CD8-positive, alpha-beta memory T cell (primary cell): ENCODE data around the gene SH3BP5L. TPM values are rescaled to one million over a fixed set of nuclear protein-coding genes. Genes with fewer than 3 reads are reported as not detected.

Source experiments
- CTCF ChIA-PET: fragments of 350-600 bp; sonication (Branson Sonifier 250); formaldehyde crosslinking; loops from one replicate; lab custom pipeline; 2021; ENCODE audit warnings: antibody characterized with exemption; lab: Charles Lee
- POLR2A ChIA-PET: fragments of 350-600 bp; sonication (Branson Sonifier 250); formaldehyde crosslinking; loops from one replicate; lab custom pipeline; 2021; ENCODE audit warnings: antibody characterized with exemption; lab: Charles Lee
- DNase-seq, 5 donors: peaks; one replicate each; pipeline versions ENCODE4 v3.0.0 to v3.0.0-alpha.2; 2020 to 2022; ENCODE audit warnings: mixed read lengths in 1 of 5
- H3K27ac ChIP-seq: one replicate; pipeline ENCODE4 v1.7.0; 2013; ENCODE audit warnings: low read depth, mild to moderate bottlenecking, low read length, moderate library complexity
- H3K27me3 ChIP-seq: 2 replicates; pipeline ENCODE4 v1.7.0; 2013; ENCODE audit warnings: low read length, mild to moderate bottlenecking; ENCODE audit not compliant: insufficient read depth, poor library complexity, severe bottlenecking
- H3K36me3 ChIP-seq: 2 replicates; pipeline ENCODE4 v1.7.0; 2013; ENCODE audit warnings: mild to moderate bottlenecking, low read length, moderate library complexity; ENCODE audit not compliant: insufficient read depth
- H3K4me1 ChIP-seq: 2 replicates; pipeline ENCODE4 v1.7.0; 2013; ENCODE audit warnings: mild to moderate bottlenecking, low read length, moderate library complexity; ENCODE audit not compliant: insufficient read depth
- H3K4me3 ChIP-seq: 2 replicates; pipeline ENCODE4 v1.7.0; 2013; ENCODE audit warnings: mild to moderate bottlenecking, low read length
- H3K9me3 ChIP-seq: 2 replicates; pipeline ENCODE4 v1.7.0; 2013; ENCODE audit warnings: mild to moderate bottlenecking, low read length
- H3K27ac Mint-ChIP-seq, 8 donors: one replicate each; pipeline ENCODE4 v1.8.0; 2020 to 2021; ENCODE audit warnings: mixed read lengths in 8 of 8, mild to moderate bottlenecking in 6 of 8, inconsistent platforms in 3 of 8, moderate library complexity in 3 of 8
- H3K27me3 Mint-ChIP-seq, 2 donors: one replicate each; pipeline ENCODE4 v1.8.0; 2020 to 2021; ENCODE audit warnings: mixed read lengths in 2 of 2, mild to moderate bottlenecking in 1 of 2, moderate library complexity in 1 of 2
- H3K36me3 Mint-ChIP-seq, 3 donors: one replicate each; pipeline ENCODE4 v1.8.0; 2020 to 2021; ENCODE audit warnings: mixed read lengths in 3 of 3, inconsistent platforms in 1 of 3, mild to moderate bottlenecking in 1 of 3
- H3K4me1 Mint-ChIP-seq, 3 donors: one replicate each; pipeline ENCODE4 v1.8.0; 2020 to 2021; ENCODE audit warnings: mixed read lengths in 3 of 3, inconsistent platforms in 1 of 3, mild to moderate bottlenecking in 1 of 3
- H3K4me3 Mint-ChIP-seq, 7 donors: one replicate each; pipeline ENCODE4 v1.8.0; 2020 to 2021; ENCODE audit warnings: mixed read lengths in 7 of 7, mild to moderate bottlenecking in 6 of 7, moderate library complexity in 4 of 7, inconsistent platforms in 2 of 7
- H3K9me3 Mint-ChIP-seq, 5 donors: one replicate each; pipeline ENCODE4 v1.8.0; 2020 to 2022; ENCODE audit warnings: mixed read lengths in 5 of 5, mild to moderate bottlenecking in 3 of 5, moderate library complexity in 2 of 5, inconsistent platforms in 1 of 5
- polyA plus RNA-seq: library from polyadenylated mRNA; unstranded; fragments of 300-500 nt; fragmentation: Illumina TruSeq; gene quantifications from one replicate; pipeline ENCODE4 v1.2.3, GENCODE V29; 2021
- total RNA-seq, 2 experiments: library from RNA; stranded (reverse); gene quantifications; one replicate each; pipeline ENCODE4 v1.2.3, GENCODE V29; 2021

The SH3BP5L gene
- total and polyA plus RNA-seq, 3 experiments from 2014 or later, result 3.8 to 21.8 (median 20.1) TPM

- POLR2A ChIA-PET, result interaction anchor here (1.7 to 3.4 kb wide), 3 partner anchors 10 to 43 kb away, joined by 4 to 17 read pairs (median 14); partner anchors contain the start of genes PGBD2 and ZNF672
- peak overlapping the region; percentile 87 to 95 (median 90) for H3K27ac Mint-ChIP-seq
- H3K4me1 Mint-ChIP-seq, result peaks cover 39 to 60% (median 53%) of the 10 kb centered on the region in 3 donors
These were observed 36.9 kb upstream of the SH3BP5L start for GRCh38 chr1:248862695-248862997.

GRCh38 chr1:248861616-248862015 lies 35.9 kb upstream of the SH3BP5L start:
- H3K36me3 ChIP-seq, result no peaks in the 10 kb centered on the region
- Mint-ChIP-seq H3K4me1 (peaks cover 43 to 63% (median 55%) of the 10 kb centered on the region in 3 donors), H3K36me3 (peaks cover 0 to 6% (median 0%) of the 10 kb centered on the region in 3 donors), H3K27ac (peak overlapping the region in 4 of 8 donors; percentile 24 to 93 (median 76)), H3K9me3 (no peaks in the 10 kb centered on the region), H3K4me3 (peak overlapping the region in 5 of 7 donors; percentile 17 to 96 (median 30)), H3K27me3 (no peaks in the 10 kb centered on the region)
- H3K4me3 ChIP-seq, result no peak overlapping the region
- POLR2A ChIA-PET, result interaction anchor here (1.7 to 3.4 kb wide), 3 partner anchors 11 to 44 kb away, joined by 4 to 17 read pairs (median 14); partner anchors contain the start of genes PGBD2 and ZNF672
- peaks cover 43% of the 10 kb centered on the region for H3K4me1 ChIP-seq
- no peaks in the 10 kb centered on the region for H3K27me3 ChIP-seq
- CTCF ChIA-PET, result interaction anchor here (1.3 to 2.7 kb wide), 4 partner anchors 12 to 37 kb away, joined by 3 to 14 read pairs (median 4); partner anchors contain the start of gene SH3BP5L
- DNase-seq, result no peak
- H3K27ac ChIP-seq, result no peak overlapping the region
- H3K9me3 ChIP-seq, result no peaks in the 10 kb centered on the region

More at GRCh38 chr1:248862695-248862997, 36.9 kb upstream of the SH3BP5L start:
- Histone ChIP-seq H3K36me3 (no peaks in the 10 kb centered on the region), H3K9me3 (no peaks in the 10 kb centered on the region), H3K27me3 (no peaks in the 10 kb centered on the region), H3K4me1 (peaks cover 32% of the 10 kb centered on the region), H3K4me3 (peak overlapping the region; percentile 75), H3K27ac (peak overlapping the region; percentile 51)
- Mint-ChIP-seq H3K27me3 (no peaks in the 10 kb centered on the region), H3K36me3 (peaks cover 0 to 6% (median 0%) of the 10 kb centered on the region in 3 donors), H3K9me3 (no peaks in the 10 kb centered on the region), H3K4me3 (peak overlapping the region; percentile 91 to 96 (median 92))
- no peak for DNase-seq
- CTCF ChIA-PET, result interaction anchor here (0.8 to 2.7 kb wide), 6 partner anchors 11 to 38 kb away, joined by 3 to 14 read pairs (median 4); partner anchors contain the start of gene SH3BP5L

GRCh38 chr1:248860007-248860406 lies 34.3 kb upstream of the SH3BP5L start:
- POLR2A ChIA-PET, result interaction anchor here (2.1 to 3.0 kb wide), 2 partner anchors 13 to 21 kb away, joined by 13 to 57 read pairs; partner anchors contain the start of gene ZNF672
- peaks cover 51 to 63% (median 60%) of the 10 kb centered on the region in 3 donors for H3K4me1 Mint-ChIP-seq
- peak overlapping the region; percentile 77 for H3K27ac ChIP-seq

GRCh38 chr1:248858891-248859889 lies 33.5 kb upstream of the SH3BP5L start, which contains the start of gene ZNF692:
Gene ZNF692, minus strand, starts transcription at chr1:248859085. Its CDS starts 776 bp downstream, at chr1:248858309.
- H3K27me3 ChIP-seq, result no peaks in the 10 kb centered on the region
- no peaks in the 10 kb centered on the region for H3K36me3 ChIP-seq
- Mint-ChIP-seq H3K4me3 (peak within 1 kb of the TSS; percentile 82 to 94 (median 89)), H3K27me3 (no peaks in the 10 kb centered on the region), H3K27ac (peak within 1 kb of the TSS; percentile 90 to 97 (median 95)), H3K4me1 (peaks cover 47 to 59% (median 58%) of the 10 kb centered on the region in 3 donors), H3K9me3 (no peaks in the 10 kb centered on the region), H3K36me3 (peaks cover 0 to 7% (median 0%) of the 10 kb centered on the region in 3 donors)
- peaks cover 58% of the 10 kb centered on the region for H3K4me1 ChIP-seq
- DNase-seq, result peak; percentile 94 to 99 (median 97)
- ChIA-PET POLR2A (interaction anchor here (0.5 to 3.0 kb wide), 4 partner anchors 11 to 33 kb away, joined by 3 to 57 read pairs (median 13); partner anchors contain the start of genes SH3BP5L and ZNF672), CTCF (interaction anchor here (1.1 to 2.5 kb wide), 8 partner anchors 14 to 38 kb away, joined by 3 to 41 read pairs (median 6); partner anchors contain the start of genes SH3BP5L and ZNF672)
- H3K27ac ChIP-seq, result peak within 1 kb of the TSS; percentile 77
- peak within 1 kb of the TSS; percentile 71 for H3K4me3 ChIP-seq
- no peaks in the 10 kb centered on the region for H3K9me3 ChIP-seq

More at GRCh38 chr1:248860007-248860406, 34.3 kb upstream of the SH3BP5L start:
- no peak for DNase-seq
- H3K9me3 ChIP-seq, result no peaks in the 10 kb centered on the region
- H3K4me3 ChIP-seq, result no peak overlapping the region
- Mint-ChIP-seq H3K27me3 (no peaks in the 10 kb centered on the region), H3K9me3 (no peaks in the 10 kb centered on the region), H3K4me3 (peak overlapping the region in 6 of 7 donors; percentile 82 to 94 (median 88)), H3K27ac (peak overlapping the region; percentile 90 to 97 (median 95)), H3K36me3 (peaks cover 0 to 7% (median 0%) of the 10 kb centered on the region in 3 donors)
- H3K27me3 ChIP-seq, result no peaks in the 10 kb centered on the region
- peaks cover 50% of the 10 kb centered on the region for H3K4me1 ChIP-seq
- no peaks in the 10 kb centered on the region for H3K36me3 ChIP-seq
- CTCF ChIA-PET, result interaction anchor here (1.2 to 2.5 kb wide), 2 partner anchors 33 to 39 kb away, joined by 3 to 23 read pairs; partner anchors contain the start of gene SH3BP5L

GRCh38 chr1:248858096-248858890 lies 32.6 kb upstream of the SH3BP5L start:
- CTCF ChIA-PET, result interaction anchor here (0.8 to 2.5 kb wide), 8 partner anchors 13 to 34 kb away, joined by 3 to 41 read pairs (median 6); partner anchors contain the start of genes SH3BP5L and ZNF672
- H3K4me1 ChIP-seq, result peaks cover 63% of the 10 kb centered on the region

GRCh38 chr1:248857749-248858095 lies 32.0 kb upstream of the SH3BP5L start:
- no peaks in the 10 kb centered on the region for H3K27me3 ChIP-seq
- H3K4me1 ChIP-seq, result peaks cover 67% of the 10 kb centered on the region
- DNase-seq, result no peak
- peak overlapping the region; percentile 71 for H3K4me3 ChIP-seq
- ChIA-PET POLR2A (interaction anchor here (1.7 to 3.0 kb wide), 3 partner anchors 16 to 32 kb away, joined by 13 to 57 read pairs (median 13); partner anchors contain the start of genes SH3BP5L and ZNF672), CTCF (interaction anchor here (0.8 to 2.5 kb wide), 8 partner anchors 12 to 33 kb away, joined by 3 to 41 read pairs (median 6); partner anchors contain the start of genes SH3BP5L and ZNF672)
- Mint-ChIP-seq H3K4me3 (peak overlapping the region; percentile 82 to 94 (median 89)), H3K4me1 (peaks cover 38 to 49% (median 46%) of the 10 kb centered on the region in 3 donors), H3K36me3 (peaks cover 0 to 4% (median 0%) of the 10 kb centered on the region in 3 donors), H3K9me3 (no peaks in the 10 kb centered on the region), H3K27me3 (no peaks in the 10 kb centered on the region), H3K27ac (peak overlapping the region; percentile 64 to 97 (median 92))
- H3K9me3 ChIP-seq, result no peaks in the 10 kb centered on the region
- H3K36me3 ChIP-seq, result no peaks in the 10 kb centered on the region
- peak overlapping the region; percentile 77 for H3K27ac ChIP-seq

More at GRCh38 chr1:248858096-248858890, 32.6 kb upstream of the SH3BP5L start:
- Histone ChIP-seq H3K27me3 (no peaks in the 10 kb centered on the region), H3K36me3 (no peaks in the 10 kb centered on the region), H3K4me3 (peak overlapping the region; percentile 71), H3K9me3 (no peaks in the 10 kb centered on the region), H3K27ac (peak overlapping the region; percentile 77)
- POLR2A ChIA-PET, result interaction anchor here (1.7 to 3.0 kb wide), 3 partner anchors 15 to 32 kb away, joined by 13 to 57 read pairs (median 13); partner anchors contain the start of genes SH3BP5L and ZNF672
- H3K4me3 Mint-ChIP-seq, result peak overlapping the region; percentile 82 to 94 (median 89)
- peaks cover 0 to 7% (median 0%) of the 10 kb centered on the region in 3 donors for H3K36me3 Mint-ChIP-seq
- H3K4me1 Mint-ChIP-seq, result peaks cover 42 to 53% (median 50%) of the 10 kb centered on the region in 3 donors
- H3K27ac Mint-ChIP-seq, result peak overlapping the region; percentile 89 to 97 (median 94)
- no peaks in the 10 kb centered on the region for H3K9me3 Mint-ChIP-seq
- DNase-seq, result no peak
- H3K27me3 Mint-ChIP-seq, result no peaks in the 10 kb centered on the region
